Kidney epithelial cell (primary cell): ENCODE data around the gene C1GALT1. TPM values are rescaled to one million over a fixed set of nuclear protein-coding genes. Genes with fewer than 3 reads are reported as not detected.
A peak's percentile ranks its signal among the peaks of the same experiment; 100 is the strongest.

Experiments
- DNase-seq: peaks from one replicate; pipeline ENCODE4 v3.0.0-alpha.2; 2010; ENCODE audit warnings: low read depth
- H3K27me3 ChIP-seq: 2 replicates; pipeline ENCODE4 v1.6.0; 2011; ENCODE audit warnings: low read length; ENCODE audit not compliant: control insufficient read depth, insufficient read depth
- H3K36me3 ChIP-seq: 2 replicates; pipeline ENCODE4 v1.5.1; 2011; ENCODE audit warnings: low read length; ENCODE audit not compliant: control insufficient read depth, insufficient read depth
- H3K4me3 ChIP-seq: 2 replicates; pipeline ENCODE4 v1.5.1; 2011; ENCODE audit warnings: low read depth, mild to moderate bottlenecking, control low read depth, low read length
- CTCF ChIP-seq: IDR thresholded peaks from 2 replicates; pipeline ENCODE4 v1.5.1; 2011; ENCODE audit warnings: mild to moderate bottlenecking, moderate library complexity, low read length, control low read depth, inconsistent platforms; ENCODE audit not compliant: insufficient read depth, poor library complexity, severe bottlenecking
- total RNA-seq: library from RNA; depleted of rRNA; stranded (reverse); fragments of >200 nt; gene quantifications from 2 replicates; pipeline ENCODE4 v1.2.3, GENCODE V29; 2015

Gene C1GALT1
- total RNA-seq, 1 donor from 2014 or later = 102 TPM

- no peak overlapping the region for H3K4me3 ChIP-seq
- no peaks in the 10 kb centered on the region for H3K27me3 ChIP-seq
- no peak for TF ChIP-seq CTCF
- no peaks in the 10 kb centered on the region for H3K36me3 ChIP-seq
- no peak for DNase-seq
These were observed 38.5 kb downstream of the C1GALT1 start for GRCh38 chr7:7220821-7221220.

- no peaks in the 10 kb centered on the region for H3K36me3 ChIP-seq
- peak; percentile 28 for DNase-seq
- no peaks in the 10 kb centered on the region for H3K27me3 ChIP-seq
- H3K4me3 ChIP-seq = no peak overlapping the region
- TF ChIP-seq CTCF = no peak
These were observed 39.3 kb downstream of the C1GALT1 start for GRCh38 chr7:7221599-7222038.

- Histone ChIP-seq H3K27me3 (no peaks in the 10 kb centered on the region), H3K36me3 (no peaks in the 10 kb centered on the region), H3K4me3 (no peak overlapping the region)
- no peak for TF ChIP-seq CTCF
- no peak for DNase-seq
These were observed 40.9 kb downstream of the C1GALT1 start for GRCh38 chr7:7223250-7223649.

GRCh38 chr7:7226407-7226806 lies 44.1 kb downstream of the C1GALT1 start:
- Histone ChIP-seq H3K36me3 (no peaks in the 10 kb centered on the region), H3K27me3 (no peaks in the 10 kb centered on the region), H3K4me3 (no peak overlapping the region)
- TF ChIP-seq CTCF = no peak
- no peak for DNase-seq

GRCh38 chr7:7228472-7228871 lies 46.1 kb downstream of the C1GALT1 start:
- no peak for TF ChIP-seq CTCF
- DNase-seq = no peak

GRCh38 chr7:7228967-7229366 lies 46.6 kb downstream of the C1GALT1 start:
- H3K4me3 ChIP-seq = no peak overlapping the region
- no peaks in the 10 kb centered on the region for H3K27me3 ChIP-seq
- DNase-seq = no peak
- no peak for TF ChIP-seq CTCF
- no peaks in the 10 kb centered on the region for H3K36me3 ChIP-seq

More at GRCh38 chr7:7228472-7228871, 46.1 kb downstream of the C1GALT1 start:
- no peaks in the 10 kb centered on the region for H3K36me3 ChIP-seq
- H3K4me3 ChIP-seq = no peak overlapping the region
- H3K27me3 ChIP-seq = no peaks in the 10 kb centered on the region
